Liver (tissue), 9 donors: ENCODE results near the gene LAMP1. TPM values are rescaled to one million over a fixed set of nuclear protein-coding genes. Genes with fewer than 3 reads are reported as not detected.

ENCODE experiments used
- DNase-seq: peaks from one replicate; pipeline ENCODE4 v3.0.0-alpha.2; 2017; ENCODE audit warnings: low spot score
- H3K27ac ChIP-seq, 2 donors: one replicate each; pipeline ENCODE4 v1.7.0; 2013; ENCODE audit warnings: inconsistent platforms in 2 of 2, low read length in 2 of 2, control low read depth in 1 of 2, low read depth in 1 of 2, mild to moderate bottlenecking in 1 of 2
- H3K27me3 ChIP-seq, 4 donors: one replicate each; pipeline versions ENCODE4 v1.6.1 to v1.7.0; 2013; ENCODE audit warnings: low read length in 3 of 4, inconsistent platforms in 1 of 4, mild to moderate bottlenecking in 1 of 4, moderate library complexity in 1 of 4; ENCODE audit not compliant: control insufficient read depth in 4 of 4, insufficient read depth in 4 of 4
- H3K36me3 ChIP-seq, 4 donors: one replicate each; pipeline versions ENCODE4 v1.6.1 to v1.7.0; 2013; ENCODE audit warnings: low read length in 3 of 4, mild to moderate bottlenecking in 3 of 4, low read depth in 1 of 4, moderate library complexity in 1 of 4; ENCODE audit not compliant: control insufficient read depth in 4 of 4, insufficient read depth in 3 of 4
- H3K4me1 ChIP-seq, 4 donors: one replicate each; pipeline versions ENCODE4 v1.6.1 to v1.7.0; 2013; ENCODE audit warnings: low read length in 3 of 4, mild to moderate bottlenecking in 3 of 4, moderate library complexity in 1 of 4; ENCODE audit not compliant: control insufficient read depth in 4 of 4, insufficient read depth in 4 of 4
- H3K4me3 ChIP-seq, 3 donors: one replicate each; pipeline versions ENCODE4 v1.6.1 to v1.7.0; 2013; ENCODE audit warnings: low read length in 3 of 3, control low read depth in 1 of 3, low read depth in 1 of 3, mild to moderate bottlenecking in 1 of 3
- H3K9ac ChIP-seq, 2 donors: one replicate each; pipeline ENCODE4 v1.7.0; 2013; ENCODE audit warnings: low read length in 2 of 2, mild to moderate bottlenecking in 2 of 2, moderate library complexity in 2 of 2, control low read depth in 1 of 2, low read depth in 1 of 2
- H3K9me3 ChIP-seq, 4 donors: one replicate each; pipeline versions ENCODE4 v1.6.1 to v1.7.0; 2013; ENCODE audit warnings: low read length in 3 of 4; ENCODE audit not compliant: control insufficient read depth in 4 of 4
- EGR1 ChIP-seq, 2 donors: IDR thresholded peaks; 2 replicates each; pipeline ENCODE4 v1.6.1; 2016 to 2018; ENCODE audit warnings: antibody characterized with exemption in 2 of 2, low read depth in 2 of 2
- FOXA1 ChIP-seq: IDR thresholded peaks from 2 replicates; pipeline ENCODE4 v1.6.1; 2016; ENCODE audit warnings: antibody characterized with exemption
- FOXA2 ChIP-seq: IDR thresholded peaks from 2 replicates; pipeline ENCODE4 v1.6.1; 2016; ENCODE audit warnings: antibody characterized with exemption
- GABPA ChIP-seq, 2 donors: IDR thresholded peaks in 1 of 2; conservative IDR thresholded peaks in 1 of 2; 2 replicates each; pipeline ENCODE4 v1.6.1; 2016; ENCODE audit warnings: antibody characterized with exemption in 2 of 2, mild to moderate bottlenecking in 1 of 2, moderate library complexity in 1 of 2
- HNF4A ChIP-seq, 2 donors: conservative IDR thresholded peaks; 2 replicates each; pipeline ENCODE4 v1.6.1; 2016; ENCODE audit warnings: antibody characterized with exemption in 2 of 2, mild to moderate bottlenecking in 2 of 2
- HNF4G ChIP-seq: IDR thresholded peaks from 2 replicates; pipeline ENCODE4 v1.6.1; 2016; ENCODE audit warnings: antibody characterized with exemption
- JUND ChIP-seq, 2 donors: IDR thresholded peaks; 2 replicates each; pipeline ENCODE4 v1.6.1; 2016; ENCODE audit warnings: antibody characterized with exemption in 2 of 2
- NR2F2 ChIP-seq: IDR thresholded peaks from 2 replicates; pipeline ENCODE4 v1.6.1; 2016; ENCODE audit warnings: antibody characterized with exemption
- RAD21 ChIP-seq, 2 donors: IDR thresholded peaks; 2 replicates each; pipeline ENCODE4 v1.6.1; 2016; ENCODE audit warnings: antibody characterized with exemption in 2 of 2, mild to moderate bottlenecking in 2 of 2
- RXRA ChIP-seq, 2 donors: IDR thresholded peaks; 2 replicates each; pipeline ENCODE4 v1.6.1; 2017 to 2018; ENCODE audit warnings: antibody characterized with exemption in 2 of 2, mild to moderate bottlenecking in 1 of 2
- SP1 ChIP-seq: IDR thresholded peaks from 2 replicates; pipeline ENCODE4 v1.6.1; 2018; ENCODE audit warnings: antibody characterized with exemption, mild to moderate bottlenecking
- TAF1 ChIP-seq: conservative IDR thresholded peaks from 2 replicates; pipeline ENCODE4 v1.6.1; 2016; ENCODE audit warnings: antibody characterized with exemption, mild to moderate bottlenecking
- YY1 ChIP-seq: IDR thresholded peaks from 2 replicates; pipeline ENCODE4 v1.6.1; 2016; ENCODE audit warnings: antibody characterized with exemption, mild to moderate bottlenecking
- WGBS: extraction: QIAGEN DNeasy Blood & Tissue Kit; methylation state at CpG from one replicate; pipeline ENCODE4 v1.1.7; 2013; 5-methylcytosine and 5-hydroxymethylcytosine counted together
- polyA plus RNA-seq, 2 donors: library from polyadenylated mRNA; stranded (reverse) in 1 of 2; unstranded in 1 of 2; fragments of 200-250 nt in 1 of 2; fragments of >200 nt in 1 of 2; fragmentation: Nextera tagmentation in 1 of 2; extraction: Ambion mirVana in 1 of 2; gene quantifications; one replicate each; pipeline versions ENCODE4 v1.2.1 to v1.2.3, GENCODE V29; 2013 to 2015
- total RNA-seq, 2 donors: library from RNA; depleted of rRNA; stranded (reverse); fragments of >200 nt; gene quantifications; one replicate each; pipeline ENCODE4 v1.2.3, GENCODE V29; 2014
- TF ChIP-seq, protein P1 (sequence below): fragments of 150-350 bp; IDR thresholded peaks from 2 replicates; pipeline ENCODE4 v1.5.1; 2017; ENCODE audit warnings: improper control_type of control experiment, low read depth, low read length; ENCODE audit not compliant: missing input control
- TF ChIP-seq, protein P2 (sequence below): IDR thresholded peaks from 2 replicates; pipeline ENCODE4 v1.6.1; 2016; ENCODE audit warnings: antibody characterized with exemption
- TF ChIP-seq, protein P3 (sequence below): IDR thresholded peaks from 2 replicates; pipeline ENCODE4 v1.6.1; 2016; ENCODE audit warnings: antibody characterized with exemption
- TF ChIP-seq, protein P4 (sequence below): IDR thresholded peaks from 2 replicates; pipeline ENCODE4 v1.6.1; 2016; ENCODE audit warnings: antibody characterized with exemption
- TF ChIP-seq, protein P5 (sequence below): IDR thresholded peaks from 2 replicates; pipeline ENCODE4 v1.6.1; 2016; ENCODE audit warnings: antibody characterized with exemption, mild to moderate bottlenecking
- donor health status: healthy.
- donor health status: healthy.
- donor health status: healthy.
- donor health status: healthy.
- donor health status: healthy.

LAMP1 gene
- total and polyA plus RNA-seq, 4 donors, result 24.4 to 160 (median 62.9) TPM

DNA sequence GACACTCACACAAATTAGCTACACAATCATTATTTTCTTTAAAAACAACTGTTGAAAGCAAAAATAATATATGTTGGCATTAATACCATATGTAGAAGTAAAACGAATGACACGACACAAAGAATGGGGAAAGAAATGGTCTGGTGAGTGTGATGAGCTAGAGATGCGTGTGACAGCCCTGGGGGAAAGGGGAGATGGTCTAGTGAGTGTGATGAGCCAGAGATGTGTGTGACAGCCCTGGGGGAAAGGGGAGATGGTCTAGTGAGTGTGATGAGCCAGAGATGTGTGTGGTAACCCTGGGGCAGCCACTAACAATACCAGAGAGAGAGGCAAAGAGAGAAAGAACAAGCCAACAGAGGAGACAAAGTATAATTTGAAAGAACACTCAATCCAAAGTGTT lies 22.3 kb upstream of the LAMP1 start:
- 81% methylated on average over 3 of the region's 3 CpGs for WGBS
- H3K27ac ChIP-seq, result no peak overlapping the region
- no peak for TF ChIP-seq YY1
- no peak for TF ChIP-seq FOXA2
- no peak for TF ChIP-seq HNF4A (conservative IDR thresholded peaks at IDR 0.05)

DNA sequence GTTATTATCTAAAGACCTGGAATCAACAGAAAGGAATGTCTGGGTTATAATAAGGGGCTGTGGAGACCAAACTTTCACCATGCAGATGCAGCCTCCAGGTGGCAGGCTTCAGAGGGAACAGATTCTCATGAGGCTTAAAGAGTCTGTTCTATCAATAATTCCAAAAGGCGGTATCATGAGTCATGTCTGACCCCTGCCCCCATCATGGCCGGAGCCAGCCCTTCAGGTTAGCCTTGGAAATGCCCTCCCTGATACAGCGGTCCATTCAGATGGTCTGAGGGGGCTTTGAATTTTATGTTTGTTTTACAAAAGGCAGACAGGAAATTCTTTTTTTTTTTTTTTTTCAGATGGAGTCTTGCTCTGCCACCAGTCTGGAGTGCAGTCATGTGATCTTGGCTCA lies 21.7 kb upstream of the LAMP1 start:
- H3K9me3 ChIP-seq, result no peaks in the 10 kb centered on the region
- H3K4me3 ChIP-seq, result no peak overlapping the region
- DNase-seq, result no peak
- no peak overlapping the region for H3K27ac ChIP-seq
- no peak overlapping the region for H3K9ac ChIP-seq
- peaks cover 0 to under 1% (median 0%) of the 10 kb centered on the region in 4 donors for H3K36me3 ChIP-seq
- no peaks in the 10 kb centered on the region for H3K27me3 ChIP-seq
- TF ChIP-seq, protein P1, sequence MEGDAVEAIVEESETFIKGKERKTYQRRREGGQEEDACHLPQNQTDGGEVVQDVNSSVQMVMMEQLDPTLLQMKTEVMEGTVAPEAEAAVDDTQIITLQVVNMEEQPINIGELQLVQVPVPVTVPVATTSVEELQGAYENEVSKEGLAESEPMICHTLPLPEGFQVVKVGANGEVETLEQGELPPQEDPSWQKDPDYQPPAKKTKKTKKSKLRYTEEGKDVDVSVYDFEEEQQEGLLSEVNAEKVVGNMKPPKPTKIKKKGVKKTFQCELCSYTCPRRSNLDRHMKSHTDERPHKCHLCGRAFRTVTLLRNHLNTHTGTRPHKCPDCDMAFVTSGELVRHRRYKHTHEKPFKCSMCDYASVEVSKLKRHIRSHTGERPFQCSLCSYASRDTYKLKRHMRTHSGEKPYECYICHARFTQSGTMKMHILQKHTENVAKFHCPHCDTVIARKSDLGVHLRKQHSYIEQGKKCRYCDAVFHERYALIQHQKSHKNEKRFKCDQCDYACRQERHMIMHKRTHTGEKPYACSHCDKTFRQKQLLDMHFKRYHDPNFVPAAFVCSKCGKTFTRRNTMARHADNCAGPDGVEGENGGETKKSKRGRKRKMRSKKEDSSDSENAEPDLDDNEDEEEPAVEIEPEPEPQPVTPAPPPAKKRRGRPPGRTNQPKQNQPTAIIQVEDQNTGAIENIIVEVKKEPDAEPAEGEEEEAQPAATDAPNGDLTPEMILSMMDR, result peak; percentile 72
- peak; percentile 63 for TF ChIP-seq YY1
- TF ChIP-seq, protein P2, sequence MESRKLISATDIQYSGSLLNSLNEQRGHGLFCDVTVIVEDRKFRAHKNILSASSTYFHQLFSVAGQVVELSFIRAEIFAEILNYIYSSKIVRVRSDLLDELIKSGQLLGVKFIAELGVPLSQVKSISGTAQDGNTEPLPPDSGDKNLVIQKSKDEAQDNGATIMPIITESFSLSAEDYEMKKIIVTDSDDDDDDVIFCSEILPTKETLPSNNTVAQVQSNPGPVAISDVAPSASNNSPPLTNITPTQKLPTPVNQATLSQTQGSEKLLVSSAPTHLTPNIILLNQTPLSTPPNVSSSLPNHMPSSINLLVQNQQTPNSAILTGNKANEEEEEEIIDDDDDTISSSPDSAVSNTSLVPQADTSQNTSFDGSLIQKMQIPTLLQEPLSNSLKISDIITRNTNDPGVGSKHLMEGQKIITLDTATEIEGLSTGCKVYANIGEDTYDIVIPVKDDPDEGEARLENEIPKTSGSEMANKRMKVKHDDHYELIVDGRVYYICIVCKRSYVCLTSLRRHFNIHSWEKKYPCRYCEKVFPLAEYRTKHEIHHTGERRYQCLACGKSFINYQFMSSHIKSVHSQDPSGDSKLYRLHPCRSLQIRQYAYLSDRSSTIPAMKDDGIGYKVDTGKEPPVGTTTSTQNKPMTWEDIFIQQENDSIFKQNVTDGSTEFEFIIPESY, result no peak
- peak; percentile 85 to 87 for TF ChIP-seq RAD21 (IDR thresholded peaks at IDR 0.05)
- TF ChIP-seq, protein P3, sequence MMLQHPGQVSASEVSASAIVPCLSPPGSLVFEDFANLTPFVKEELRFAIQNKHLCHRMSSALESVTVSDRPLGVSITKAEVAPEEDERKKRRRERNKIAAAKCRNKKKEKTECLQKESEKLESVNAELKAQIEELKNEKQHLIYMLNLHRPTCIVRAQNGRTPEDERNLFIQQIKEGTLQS, result peak; percentile 66
- peak in 1 of 2 donors; percentile 36 for TF ChIP-seq RXRA (IDR thresholded peaks at IDR 0.05)
- TF ChIP-seq, protein P4, sequence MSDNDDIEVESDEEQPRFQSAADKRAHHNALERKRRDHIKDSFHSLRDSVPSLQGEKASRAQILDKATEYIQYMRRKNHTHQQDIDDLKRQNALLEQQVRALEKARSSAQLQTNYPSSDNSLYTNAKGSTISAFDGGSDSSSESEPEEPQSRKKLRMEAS, result no peak
- TF ChIP-seq GABPA (IDR thresholded peaks at IDR 0.05 in 1 of 2, conservative IDR thresholded peaks at IDR 0.05 in 1 of 2), result no peak
- TF ChIP-seq FOXA1, result no peak
- TF ChIP-seq TAF1, result no peak
- peak; percentile 63 to 81 for TF ChIP-seq HNF4A (conservative IDR thresholded peaks at IDR 0.05)
- no peak for TF ChIP-seq FOXA2
- no peak for TF ChIP-seq EGR1 (IDR thresholded peaks at IDR 0.05; ENCODE audit: low read depth in 2 of 2)
- TF ChIP-seq NR2F2, result peak; percentile 83
- TF ChIP-seq SP1, result peak; percentile 20
- TF ChIP-seq HNF4G, result peak; percentile 30
- peak; percentile 86 to 97 for TF ChIP-seq JUND (IDR thresholded peaks at IDR 0.05)
- TF ChIP-seq, protein P5, sequence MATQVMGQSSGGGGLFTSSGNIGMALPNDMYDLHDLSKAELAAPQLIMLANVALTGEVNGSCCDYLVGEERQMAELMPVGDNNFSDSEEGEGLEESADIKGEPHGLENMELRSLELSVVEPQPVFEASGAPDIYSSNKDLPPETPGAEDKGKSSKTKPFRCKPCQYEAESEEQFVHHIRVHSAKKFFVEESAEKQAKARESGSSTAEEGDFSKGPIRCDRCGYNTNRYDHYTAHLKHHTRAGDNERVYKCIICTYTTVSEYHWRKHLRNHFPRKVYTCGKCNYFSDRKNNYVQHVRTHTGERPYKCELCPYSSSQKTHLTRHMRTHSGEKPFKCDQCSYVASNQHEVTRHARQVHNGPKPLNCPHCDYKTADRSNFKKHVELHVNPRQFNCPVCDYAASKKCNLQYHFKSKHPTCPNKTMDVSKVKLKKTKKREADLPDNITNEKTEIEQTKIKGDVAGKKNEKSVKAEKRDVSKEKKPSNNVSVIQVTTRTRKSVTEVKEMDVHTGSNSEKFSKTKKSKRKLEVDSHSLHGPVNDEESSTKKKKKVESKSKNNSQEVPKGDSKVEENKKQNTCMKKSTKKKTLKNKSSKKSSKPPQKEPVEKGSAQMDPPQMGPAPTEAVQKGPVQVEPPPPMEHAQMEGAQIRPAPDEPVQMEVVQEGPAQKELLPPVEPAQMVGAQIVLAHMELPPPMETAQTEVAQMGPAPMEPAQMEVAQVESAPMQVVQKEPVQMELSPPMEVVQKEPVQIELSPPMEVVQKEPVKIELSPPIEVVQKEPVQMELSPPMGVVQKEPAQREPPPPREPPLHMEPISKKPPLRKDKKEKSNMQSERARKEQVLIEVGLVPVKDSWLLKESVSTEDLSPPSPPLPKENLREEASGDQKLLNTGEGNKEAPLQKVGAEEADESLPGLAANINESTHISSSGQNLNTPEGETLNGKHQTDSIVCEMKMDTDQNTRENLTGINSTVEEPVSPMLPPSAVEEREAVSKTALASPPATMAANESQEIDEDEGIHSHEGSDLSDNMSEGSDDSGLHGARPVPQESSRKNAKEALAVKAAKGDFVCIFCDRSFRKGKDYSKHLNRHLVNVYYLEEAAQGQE, result no peak
- peaks cover 0 to 5% (median 1%) of the 10 kb centered on the region in 4 donors for H3K4me1 ChIP-seq
- 8% methylated on average over 3 of the region's 3 CpGs for WGBS

More for the DNA sequence above, 22.3 kb upstream of the LAMP1 start:
- H3K36me3 ChIP-seq, result peaks cover 0 to 2% (median 0%) of the 10 kb centered on the region in 4 donors
- H3K9ac ChIP-seq, result no peak overlapping the region
- no peaks in the 10 kb centered on the region for H3K9me3 ChIP-seq
- no peaks in the 10 kb centered on the region for H3K27me3 ChIP-seq
- DNase-seq, result no peak
- H3K4me3 ChIP-seq, result no peak overlapping the region
- H3K4me1 ChIP-seq, result peaks cover 0 to 5% (median 1%) of the 10 kb centered on the region in 4 donors
